Liver (tissue), 9 donors: ENCODE results near the gene TIE1. TPM values are rescaled to one million over a fixed set of nuclear protein-coding genes. Genes with fewer than 3 reads are reported as not detected.

Source experiments
- DNase-seq: peaks from one replicate; pipeline ENCODE4 v3.0.0-alpha.2; 2017; ENCODE audit warnings: low spot score
- H3K27ac ChIP-seq, 2 donors: one replicate each; pipeline ENCODE4 v1.7.0; 2013; ENCODE audit warnings: inconsistent platforms in 2 of 2, low read length in 2 of 2, control low read depth in 1 of 2, low read depth in 1 of 2, mild to moderate bottlenecking in 1 of 2
- H3K27me3 ChIP-seq, 4 donors: one replicate each; pipeline versions ENCODE4 v1.6.1 to v1.7.0; 2013; ENCODE audit warnings: low read length in 3 of 4, inconsistent platforms in 1 of 4, mild to moderate bottlenecking in 1 of 4, moderate library complexity in 1 of 4; ENCODE audit not compliant: control insufficient read depth in 4 of 4, insufficient read depth in 4 of 4
- H3K36me3 ChIP-seq, 4 donors: one replicate each; pipeline versions ENCODE4 v1.6.1 to v1.7.0; 2013; ENCODE audit warnings: low read length in 3 of 4, mild to moderate bottlenecking in 3 of 4, low read depth in 1 of 4, moderate library complexity in 1 of 4; ENCODE audit not compliant: control insufficient read depth in 4 of 4, insufficient read depth in 3 of 4
- H3K4me1 ChIP-seq, 4 donors: one replicate each; pipeline versions ENCODE4 v1.6.1 to v1.7.0; 2013; ENCODE audit warnings: low read length in 3 of 4, mild to moderate bottlenecking in 3 of 4, moderate library complexity in 1 of 4; ENCODE audit not compliant: control insufficient read depth in 4 of 4, insufficient read depth in 4 of 4
- H3K4me3 ChIP-seq, 3 donors: one replicate each; pipeline versions ENCODE4 v1.6.1 to v1.7.0; 2013; ENCODE audit warnings: low read length in 3 of 3, control low read depth in 1 of 3, low read depth in 1 of 3, mild to moderate bottlenecking in 1 of 3
- H3K9ac ChIP-seq, 2 donors: one replicate each; pipeline ENCODE4 v1.7.0; 2013; ENCODE audit warnings: low read length in 2 of 2, mild to moderate bottlenecking in 2 of 2, moderate library complexity in 2 of 2, control low read depth in 1 of 2, low read depth in 1 of 2
- H3K9me3 ChIP-seq, 4 donors: one replicate each; pipeline versions ENCODE4 v1.6.1 to v1.7.0; 2013; ENCODE audit warnings: low read length in 3 of 4; ENCODE audit not compliant: control insufficient read depth in 4 of 4
- CTCF ChIP-seq: fragments of 150-350 bp; IDR thresholded peaks from 2 replicates; pipeline ENCODE4 v1.5.1; 2017; ENCODE audit warnings: improper control_type of control experiment, low read depth, low read length; ENCODE audit not compliant: missing input control
- EGR1 ChIP-seq, 2 donors: IDR thresholded peaks; 2 replicates each; pipeline ENCODE4 v1.6.1; 2016 to 2018; ENCODE audit warnings: antibody characterized with exemption in 2 of 2, low read depth in 2 of 2
- FOXA1 ChIP-seq: IDR thresholded peaks from 2 replicates; pipeline ENCODE4 v1.6.1; 2016; ENCODE audit warnings: antibody characterized with exemption
- FOXA2 ChIP-seq: IDR thresholded peaks from 2 replicates; pipeline ENCODE4 v1.6.1; 2016; ENCODE audit warnings: antibody characterized with exemption
- GABPA ChIP-seq, 2 donors: IDR thresholded peaks in 1 of 2; conservative IDR thresholded peaks in 1 of 2; 2 replicates each; pipeline ENCODE4 v1.6.1; 2016; ENCODE audit warnings: antibody characterized with exemption in 2 of 2, mild to moderate bottlenecking in 1 of 2, moderate library complexity in 1 of 2
- HNF4A ChIP-seq, 2 donors: conservative IDR thresholded peaks; 2 replicates each; pipeline ENCODE4 v1.6.1; 2016; ENCODE audit warnings: antibody characterized with exemption in 2 of 2, mild to moderate bottlenecking in 2 of 2
- HNF4G ChIP-seq: IDR thresholded peaks from 2 replicates; pipeline ENCODE4 v1.6.1; 2016; ENCODE audit warnings: antibody characterized with exemption
- JUND ChIP-seq, 2 donors: IDR thresholded peaks; 2 replicates each; pipeline ENCODE4 v1.6.1; 2016; ENCODE audit warnings: antibody characterized with exemption in 2 of 2
- NR2F2 ChIP-seq: IDR thresholded peaks from 2 replicates; pipeline ENCODE4 v1.6.1; 2016; ENCODE audit warnings: antibody characterized with exemption
- RAD21 ChIP-seq, 2 donors: IDR thresholded peaks; 2 replicates each; pipeline ENCODE4 v1.6.1; 2016; ENCODE audit warnings: antibody characterized with exemption in 2 of 2, mild to moderate bottlenecking in 2 of 2
- REST ChIP-seq: IDR thresholded peaks from 2 replicates; pipeline ENCODE4 v1.6.1; 2016; ENCODE audit warnings: antibody characterized with exemption, mild to moderate bottlenecking
- RXRA ChIP-seq, 2 donors: IDR thresholded peaks; 2 replicates each; pipeline ENCODE4 v1.6.1; 2017 to 2018; ENCODE audit warnings: antibody characterized with exemption in 2 of 2, mild to moderate bottlenecking in 1 of 2
- SP1 ChIP-seq: IDR thresholded peaks from 2 replicates; pipeline ENCODE4 v1.6.1; 2018; ENCODE audit warnings: antibody characterized with exemption, mild to moderate bottlenecking
- TAF1 ChIP-seq: conservative IDR thresholded peaks from 2 replicates; pipeline ENCODE4 v1.6.1; 2016; ENCODE audit warnings: antibody characterized with exemption, mild to moderate bottlenecking
- YY1 ChIP-seq: IDR thresholded peaks from 2 replicates; pipeline ENCODE4 v1.6.1; 2016; ENCODE audit warnings: antibody characterized with exemption, mild to moderate bottlenecking
- ZBTB33 ChIP-seq: IDR thresholded peaks from 2 replicates; pipeline ENCODE4 v1.6.1; 2016; ENCODE audit warnings: antibody characterized with exemption
- WGBS: extraction: QIAGEN DNeasy Blood & Tissue Kit; methylation state at CpG from one replicate; pipeline ENCODE4 v1.1.7; 2013; 5-methylcytosine and 5-hydroxymethylcytosine counted together
- polyA plus RNA-seq, 2 donors: library from polyadenylated mRNA; stranded (reverse) in 1 of 2; unstranded in 1 of 2; fragments of 200-250 nt in 1 of 2; fragments of >200 nt in 1 of 2; fragmentation: Nextera tagmentation in 1 of 2; extraction: Ambion mirVana in 1 of 2; gene quantifications; one replicate each; pipeline versions ENCODE4 v1.2.1 to v1.2.3, GENCODE V29; 2013 to 2015
- total RNA-seq, 2 donors: library from RNA; depleted of rRNA; stranded (reverse); fragments of >200 nt; gene quantifications; one replicate each; pipeline ENCODE4 v1.2.3, GENCODE V29; 2014
- TF ChIP-seq, protein P1 (sequence below): IDR thresholded peaks from 2 replicates; pipeline ENCODE4 v1.6.1; 2016; ENCODE audit warnings: antibody characterized with exemption
- TF ChIP-seq, protein P2 (sequence below): IDR thresholded peaks from 2 replicates; pipeline ENCODE4 v1.6.1; 2016; ENCODE audit warnings: antibody characterized with exemption
- donor health status: healthy.
- donor health status: healthy.
- donor health status: healthy.
- donor health status: healthy.
- donor health status: healthy.

The TIE1 gene
- total and polyA plus RNA-seq, 4 donors: 3.6 to 17.6 (median 8.9) TPM

- no peak for DNase-seq
- Histone ChIP-seq H3K27ac (peak overlapping the region; percentile 35 to 73), H3K27me3 (no peaks in the 10 kb centered on the region), H3K4me3 (peak overlapping the region in 1 of 3 donors; percentile 40), H3K36me3 (no peaks in the 10 kb centered on the region), H3K9ac (no peak overlapping the region), H3K9me3 (no peaks in the 10 kb centered on the region), H3K4me1 (peaks cover 13 to 37% (median 26%) of the 10 kb centered on the region in 4 donors)
- WGBS: 76% methylated on average over 24 of the region's 24 CpGs
- TF ChIP-seq FOXA1: no peak
- TF ChIP-seq, protein P1, sequence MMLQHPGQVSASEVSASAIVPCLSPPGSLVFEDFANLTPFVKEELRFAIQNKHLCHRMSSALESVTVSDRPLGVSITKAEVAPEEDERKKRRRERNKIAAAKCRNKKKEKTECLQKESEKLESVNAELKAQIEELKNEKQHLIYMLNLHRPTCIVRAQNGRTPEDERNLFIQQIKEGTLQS: no peak
- TF ChIP-seq RAD21 (IDR thresholded peaks at IDR 0.05): peak; percentile 39 to 66
- no peak for TF ChIP-seq TAF1
- peak; percentile 20 for TF ChIP-seq FOXA2
- no peak for TF ChIP-seq REST
- peak; percentile 93 for TF ChIP-seq NR2F2
- TF ChIP-seq, protein P2, sequence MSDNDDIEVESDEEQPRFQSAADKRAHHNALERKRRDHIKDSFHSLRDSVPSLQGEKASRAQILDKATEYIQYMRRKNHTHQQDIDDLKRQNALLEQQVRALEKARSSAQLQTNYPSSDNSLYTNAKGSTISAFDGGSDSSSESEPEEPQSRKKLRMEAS: no peak
- TF ChIP-seq YY1: no peak
- peak; percentile 89 to 97 for TF ChIP-seq HNF4A (conservative IDR thresholded peaks at IDR 0.05)
- no peak for TF ChIP-seq ZBTB33
- TF ChIP-seq HNF4G: peak; percentile 83
- TF ChIP-seq GABPA (IDR thresholded peaks at IDR 0.05 in 1 of 2, conservative IDR thresholded peaks at IDR 0.05 in 1 of 2): peak in 1 of 2 donors; percentile 20
- peak; percentile 99 to 100 for TF ChIP-seq RXRA (IDR thresholded peaks at IDR 0.05)
- TF ChIP-seq EGR1 (IDR thresholded peaks at IDR 0.05; ENCODE audit: low read depth in 2 of 2): no peak
- TF ChIP-seq JUND (IDR thresholded peaks at IDR 0.05): no peak
- no peak for TF ChIP-seq CTCF
- TF ChIP-seq SP1: peak; percentile 96
Observed at GRCh38 chr1:43312663-43313515, 12.1 kb downstream of the TIE1 start.
